Urinary bladder (tissue), 4 donors: ENCODE measurements around the gene TMEM45B. TPM values are rescaled to one million over a fixed set of nuclear protein-coding genes. Genes with fewer than 3 reads are reported as not detected.
A peak's percentile ranks its signal among the peaks of the same experiment; 100 is the strongest.
"Not testable (repeated sequence)": the region's sequence is repeated elsewhere in the genome, so short reads cannot be mapped to it uniquely, and the experiment has no call there.

Experiments
- DNase-seq: peaks from one replicate; pipeline ENCODE4 v3.0.0-alpha.2; 2015; ENCODE audit errors: extremely low spot score
- H3K27ac ChIP-seq: one replicate; pipeline ENCODE4 v1.5.1; 2013; ENCODE audit warnings: low read depth, mild to moderate bottlenecking, moderate library complexity
- H3K36me3 ChIP-seq: one replicate; pipeline ENCODE4 v1.6.1; 2013; ENCODE audit warnings: mild to moderate bottlenecking, moderate library complexity; ENCODE audit not compliant: insufficient read depth
- H3K4me1 ChIP-seq: one replicate; pipeline ENCODE4 v1.6.1; 2013; ENCODE audit warnings: mild to moderate bottlenecking, moderate library complexity; ENCODE audit not compliant: insufficient read depth
- H3K4me3 ChIP-seq: one replicate; pipeline ENCODE4 v1.5.1; 2013; ENCODE audit warnings: low read depth, low read length
- WGBS: extraction: QIAGEN DNeasy Blood & Tissue Kit; methylation state at CpG from one replicate; pipeline ENCODE4 v1.1.7; 2013; 5-methylcytosine and 5-hydroxymethylcytosine counted together
- polyA plus RNA-seq: library from polyadenylated mRNA; stranded (reverse); fragments of 200-250 nt; gene quantifications from one replicate; pipeline ENCODE4 v1.2.3, GENCODE V29; 2013
- total RNA-seq: library from RNA; depleted of rRNA; stranded (reverse); fragments of >200 nt; gene quantifications from one replicate; pipeline ENCODE4 v1.2.3, GENCODE V29; 2014
- donor health status: healthy with polysubstance abuse.
- donor health status: healthy.

TMEM45B gene
- total and polyA plus RNA-seq, 2 donors: 4.5 to 18.2 TPM

- not testable (repeated sequence) for H3K27ac ChIP-seq, H3K4me1 ChIP-seq, H3K36me3 ChIP-seq, DNase-seq, H3K4me3 ChIP-seq
- 50% methylated on average over 1 of the region's 3 CpGs for WGBS
Measured at GRCh38 chr11:129847361-129847760, 31.7 kb downstream of the TMEM45B start.

- Histone ChIP-seq H3K4me3 (no peak overlapping the region), H3K27ac (no peak overlapping the region)
- 93% methylated on average over 15 of the region's 15 CpGs for WGBS
Measured at GRCh38 chr11:129849447-129850130, 33.9 kb downstream of the TMEM45B start.

GRCh38 chr11:129852125-129852740, 36.6 kb downstream of the TMEM45B start:
- DNase-seq: no peak
- Histone ChIP-seq H3K36me3 (no peaks in the 10 kb centered on the region), H3K4me1 (no peaks in the 10 kb centered on the region), H3K27ac (no peak overlapping the region), H3K4me3 (no peak overlapping the region)
- 82% methylated on average over 15 of the region's 15 CpGs for WGBS

More at GRCh38 chr11:129849447-129850130, 33.9 kb downstream of the TMEM45B start:
- Histone ChIP-seq H3K36me3 (no peaks in the 10 kb centered on the region), H3K4me1 (no peaks in the 10 kb centered on the region)
- DNase-seq: no peak

- 15% methylated on average over 10 of the region's 10 CpGs for WGBS
- peak; percentile 85 for DNase-seq
Measured at GRCh38 chr11:129853518-129854231, 38.0 kb downstream of the TMEM45B start.

GRCh38 chr11:129854232-129854805, 38.7 kb downstream of the TMEM45B start:
- H3K27ac ChIP-seq: peak overlapping the region; percentile 53
- H3K4me3 ChIP-seq: no peak overlapping the region
- DNase-seq: no peak
- WGBS: 75% methylated on average over 7 of the region's 7 CpGs
- no peaks in the 10 kb centered on the region for H3K36me3 ChIP-seq
- H3K4me1 ChIP-seq: no peaks in the 10 kb centered on the region

More at GRCh38 chr11:129853518-129854231, 38.0 kb downstream of the TMEM45B start:
- Histone ChIP-seq H3K36me3 (no peaks in the 10 kb centered on the region), H3K4me3 (no peak overlapping the region), H3K27ac (peak overlapping the region; percentile 77), H3K4me1 (no peaks in the 10 kb centered on the region)

- no peak for DNase-seq
- Histone ChIP-seq H3K27ac (no peak overlapping the region), H3K4me3 (no peak overlapping the region), H3K36me3 (no peaks in the 10 kb centered on the region), H3K4me1 (no peaks in the 10 kb centered on the region)
- 90% methylated on average over 11 of the region's 11 CpGs for WGBS
Measured at GRCh38 chr11:129855086-129855485, 39.4 kb downstream of the TMEM45B start.

GRCh38 chr11:129856036-129856435, 40.4 kb downstream of the TMEM45B start:
- Histone ChIP-seq H3K4me1 (no peaks in the 10 kb centered on the region), H3K36me3 (no peaks in the 10 kb centered on the region), H3K27ac (no peak overlapping the region), H3K4me3 (no peak overlapping the region)
- WGBS: 93% methylated on average over 8 of the region's 8 CpGs
- DNase-seq: no peak

GRCh38 chr11:129861702-129862522, 46.3 kb downstream of the TMEM45B start:
- Histone ChIP-seq H3K36me3 (no peaks in the 10 kb centered on the region), H3K4me3 (no peak overlapping the region), H3K4me1 (no peaks in the 10 kb centered on the region), H3K27ac (no peak overlapping the region)
- WGBS: 46% methylated on average over 16 of the region's 16 CpGs
- peak; percentile 91 for DNase-seq

GRCh38 chr11:129864811-129865210, 49.2 kb downstream of the TMEM45B start:
- H3K36me3 ChIP-seq: peaks cover 4% of the 10 kb centered on the region
- no peak overlapping the region for H3K4me3 ChIP-seq
- no peak overlapping the region for H3K27ac ChIP-seq
- H3K4me1 ChIP-seq: no peaks in the 10 kb centered on the region
- 98% methylated on average over 5 of the region's 5 CpGs for WGBS
- DNase-seq: no peak

GRCh38 chr11:129865701-129866100, 50.1 kb downstream of the TMEM45B start:
- peaks cover 4% of the 10 kb centered on the region for H3K36me3 ChIP-seq
- no peak for DNase-seq

GRCh38 chr11:129866311-129866710, 50.7 kb downstream of the TMEM45B start:
- Histone ChIP-seq H3K4me3 (no peak overlapping the region), H3K4me1 (no peaks in the 10 kb centered on the region), H3K27ac (no peak overlapping the region), H3K36me3 (peaks cover 4% of the 10 kb centered on the region)
- no peak for DNase-seq
- 59% methylated on average over 3 of the region's 3 CpGs for WGBS

More at GRCh38 chr11:129865701-129866100, 50.1 kb downstream of the TMEM45B start:
- Histone ChIP-seq H3K4me1 (no peaks in the 10 kb centered on the region), H3K4me3 (no peak overlapping the region), H3K27ac (no peak overlapping the region)
- WGBS: 71% methylated on average over 4 of the region's 4 CpGs

- H3K4me1 ChIP-seq, H3K36me3 ChIP-seq, H3K4me3 ChIP-seq, DNase-seq, H3K27ac ChIP-seq: not testable (repeated sequence)
- WGBS: 73% methylated on average over 16 of the region's 16 CpGs
Measured at GRCh38 chr11:129868626-129869025, 53.0 kb downstream of the TMEM45B start.

GRCh38 chr11:129871914-129872313, 56.3 kb downstream of the TMEM45B start:
- no peak overlapping the region for H3K27ac ChIP-seq
- H3K4me1 ChIP-seq: no peaks in the 10 kb centered on the region
- no peak overlapping the region for H3K4me3 ChIP-seq
- peaks cover 16% of the 10 kb centered on the region for H3K36me3 ChIP-seq
- WGBS: 76% methylated on average over 7 of the region's 7 CpGs
- DNase-seq: no peak
